Activated CD4-positive, alpha-beta T cell treated with anti-CD3 and anti-CD28 coated beads for 4 hours (primary cell): ENCODE measurements around the gene TRIM8.
"Not testable (repeated sequence)": the region's sequence is repeated elsewhere in the genome, so short reads cannot be mapped to it uniquely, and the experiment has no call there.

Experiments used
- DNase-seq, 2 donors: peaks; one replicate each; pipeline ENCODE4 v3.0.0-alpha.2; 2020

The TRIM8 gene

GRCh38 chr10:102673819-102674511 is 29.7 kb downstream of the TRIM8 start:
- peak; percentile 61 to 65 for DNase-seq

DNA sequence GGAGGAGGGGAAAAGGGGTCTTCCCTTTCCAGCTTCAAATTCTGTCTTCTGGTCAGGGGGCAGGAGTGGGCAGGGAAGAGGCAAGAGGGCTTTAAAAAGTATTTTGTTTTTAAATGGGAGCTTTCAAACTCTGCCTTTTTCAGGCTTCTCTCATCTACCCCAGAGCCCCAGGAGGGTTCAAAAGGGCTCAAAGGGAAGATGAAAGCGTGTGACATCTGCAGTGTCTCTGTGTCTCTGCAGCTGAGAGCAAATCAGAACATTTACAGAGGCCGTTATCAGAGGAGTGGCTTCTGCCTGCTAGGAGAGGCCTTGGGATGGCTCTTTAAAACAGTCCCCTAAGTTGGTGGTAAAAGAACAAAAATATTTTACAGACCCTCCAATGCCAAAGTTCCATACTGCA is 30.3 kb downstream of the TRIM8 start:
- no peak for DNase-seq

DNA sequence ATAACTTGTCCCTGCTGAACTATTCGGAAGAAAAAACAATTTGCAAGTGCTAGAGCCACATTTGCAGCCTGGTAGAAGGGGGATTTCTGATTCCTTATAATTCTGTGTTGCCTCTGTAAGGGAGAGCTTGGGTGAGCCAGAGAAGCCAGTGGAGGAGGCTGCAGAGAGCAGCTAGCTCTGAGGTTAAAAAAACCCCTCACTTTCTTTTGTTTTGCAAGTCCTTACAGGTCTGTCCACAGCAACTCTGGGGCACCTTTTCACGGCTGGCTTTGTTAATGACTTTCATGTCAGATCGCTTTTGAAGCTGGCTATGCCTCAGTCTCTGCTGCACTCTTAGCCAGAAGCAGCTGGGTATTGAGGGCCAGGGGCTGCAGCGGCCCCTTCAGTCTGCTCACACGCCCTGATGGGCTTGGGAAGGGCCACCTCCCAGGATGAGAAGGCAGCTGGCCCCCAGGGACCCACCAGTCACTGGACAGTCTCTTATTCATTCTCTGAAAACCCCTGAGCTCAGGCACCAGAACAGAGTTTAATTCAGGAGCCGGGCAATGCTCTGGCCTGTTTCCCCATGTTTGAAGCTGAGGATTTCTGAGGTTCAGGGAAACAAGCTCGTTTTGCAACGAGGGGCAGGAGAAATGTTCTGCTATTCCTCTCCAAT is 30.9 kb downstream of the TRIM8 start:
- DNase-seq: no peak

DNA sequence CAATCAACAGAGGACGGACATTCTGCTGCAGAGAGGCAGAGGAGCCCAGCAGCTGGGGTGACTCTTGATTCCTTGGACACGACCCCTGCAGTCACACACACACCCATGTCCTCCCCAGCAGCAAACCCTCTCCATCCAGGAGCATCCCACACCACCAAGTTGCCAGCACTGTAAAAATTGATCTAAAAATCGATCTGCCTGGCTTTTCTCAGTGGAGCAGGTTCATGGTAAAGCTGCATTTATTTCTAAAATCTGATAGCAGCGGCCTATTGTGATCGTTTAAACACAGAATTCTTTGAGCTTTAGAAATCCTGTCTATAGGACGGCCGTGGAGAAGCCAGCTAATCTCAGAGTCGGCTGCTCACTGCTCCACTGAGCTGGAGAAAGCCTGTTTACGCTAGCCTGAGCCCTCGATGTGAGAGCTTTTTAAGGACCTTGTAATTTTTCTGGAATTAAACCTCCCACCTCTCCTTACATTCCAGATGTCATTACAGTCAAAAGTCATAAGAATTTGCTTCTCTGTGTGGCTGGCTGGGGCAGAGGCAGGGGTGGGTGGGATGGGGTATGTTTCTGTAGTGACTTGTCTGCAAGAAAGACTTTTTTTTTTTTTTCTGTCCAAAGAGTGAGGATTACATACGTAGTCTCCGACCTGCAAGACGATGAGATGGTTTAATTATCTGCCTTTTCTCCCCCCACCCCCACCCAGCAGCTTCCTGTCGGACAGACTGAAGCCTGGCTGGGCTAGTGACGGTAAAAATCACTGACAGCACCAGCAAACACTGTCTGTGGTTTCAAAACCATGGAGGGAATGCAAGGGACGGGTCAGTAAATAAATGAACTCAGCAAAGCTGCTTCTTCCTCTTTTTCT is 31.6 kb downstream of the TRIM8 start:
- no peak for DNase-seq

DNA sequence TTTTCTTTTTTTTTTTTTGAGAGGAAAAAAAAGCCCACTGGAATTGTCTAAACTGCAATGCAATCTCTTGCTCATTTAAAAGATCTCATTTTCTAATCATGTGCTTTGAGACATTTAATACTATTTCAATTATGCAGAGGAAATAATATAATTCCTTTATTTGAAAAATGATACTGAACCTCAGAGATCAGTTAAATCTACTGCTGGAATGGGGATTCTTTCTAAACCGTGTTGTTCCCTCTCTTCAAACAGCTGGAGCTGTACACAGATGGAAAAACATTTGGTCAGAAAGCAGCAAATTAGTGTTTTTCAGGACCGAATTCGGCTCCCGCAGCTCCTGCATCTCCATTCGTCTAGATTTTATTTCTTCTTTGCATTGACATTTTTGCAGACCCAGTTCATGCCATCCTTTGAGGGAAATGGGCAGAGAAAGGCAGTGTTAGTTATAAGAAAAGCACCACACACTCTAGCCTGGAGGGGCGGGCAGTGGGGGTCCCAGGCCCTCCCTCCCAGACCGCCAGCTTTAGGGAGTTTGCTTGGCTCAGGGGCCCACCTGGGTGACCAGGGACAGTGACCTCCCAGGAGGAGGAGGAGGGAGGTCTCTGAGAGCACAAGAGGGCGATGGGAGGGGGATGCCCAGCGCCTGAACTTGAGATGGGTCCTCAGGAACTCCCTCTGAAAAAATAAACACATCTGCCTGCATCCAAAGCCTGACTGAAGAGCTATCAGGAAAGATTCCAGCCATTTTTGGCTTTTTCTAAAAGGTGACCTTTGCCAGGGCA is 32.4 kb downstream of the TRIM8 start:
- no peak for DNase-seq

GRCh38 chr10:102677331-102678067 is 33.2 kb downstream of the TRIM8 start:
- no peak for DNase-seq

- DNase-seq: no peak
These were observed 33.8 kb downstream of the TRIM8 start for GRCh38 chr10:102678068-102678400.

GRCh38 chr10:102678842-102679289 is 34.6 kb downstream of the TRIM8 start:
- no peak for DNase-seq

DNA sequence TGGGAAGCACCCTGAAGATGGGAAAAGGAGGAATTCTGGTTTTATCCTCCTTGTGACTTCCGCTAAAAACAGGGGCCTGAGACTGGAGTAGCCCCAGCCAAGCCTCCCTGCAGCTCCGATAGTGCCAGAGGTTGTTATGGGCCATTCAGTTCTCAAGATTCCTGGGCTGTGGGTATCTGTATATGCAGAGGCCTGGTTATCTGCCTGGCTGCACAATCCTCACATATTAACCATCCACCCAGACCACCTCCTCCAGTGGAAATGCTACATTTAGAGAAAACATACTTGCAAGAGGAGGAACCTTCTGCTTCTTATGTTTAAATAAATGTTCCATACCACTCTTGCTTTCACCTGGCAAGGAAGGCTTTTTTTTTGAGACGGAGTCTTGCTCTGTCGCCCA is 35.3 kb downstream of the TRIM8 start:
- DNase-seq: no peak

DNA sequence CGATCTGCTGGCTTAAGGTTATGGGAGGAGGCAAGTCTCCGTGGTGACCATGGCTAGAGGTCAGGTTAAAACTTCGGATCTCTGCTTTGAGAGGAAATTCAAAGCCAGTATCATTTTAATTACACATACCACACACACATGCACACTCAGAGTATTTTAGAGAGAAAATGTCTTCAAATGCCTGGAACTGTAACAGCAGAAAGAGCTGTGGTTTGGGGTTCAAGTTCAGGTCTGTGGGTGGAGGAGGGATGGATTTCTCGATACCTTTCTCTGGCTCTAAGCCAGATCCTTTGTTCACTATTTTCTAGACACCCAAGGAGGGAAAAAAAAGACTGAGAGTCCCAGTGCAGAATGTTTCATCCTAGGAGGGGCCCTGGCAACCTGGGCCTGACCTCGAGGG is 37.4 kb downstream of the TRIM8 start:
- DNase-seq: no peak

DNA sequence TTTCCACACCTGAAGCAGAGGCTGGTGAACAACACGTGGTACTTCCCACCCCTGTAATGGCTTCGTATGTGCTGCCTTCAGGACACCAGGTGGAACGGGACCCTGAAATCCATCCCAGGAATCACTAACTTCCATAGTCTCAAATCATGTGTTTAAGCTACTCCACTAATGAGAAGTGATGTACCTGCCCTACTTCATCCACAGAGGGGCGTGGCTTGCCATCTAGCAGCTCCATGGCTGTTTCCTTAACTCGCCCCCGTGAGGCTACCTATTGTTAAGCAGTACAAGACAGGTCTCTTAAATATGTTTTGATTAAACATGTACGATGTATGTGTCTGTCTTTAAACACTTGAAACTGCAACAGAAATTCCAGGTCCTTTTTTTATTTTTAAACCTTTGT is 38.1 kb downstream of the TRIM8 start:
- DNase-seq: no peak

DNA sequence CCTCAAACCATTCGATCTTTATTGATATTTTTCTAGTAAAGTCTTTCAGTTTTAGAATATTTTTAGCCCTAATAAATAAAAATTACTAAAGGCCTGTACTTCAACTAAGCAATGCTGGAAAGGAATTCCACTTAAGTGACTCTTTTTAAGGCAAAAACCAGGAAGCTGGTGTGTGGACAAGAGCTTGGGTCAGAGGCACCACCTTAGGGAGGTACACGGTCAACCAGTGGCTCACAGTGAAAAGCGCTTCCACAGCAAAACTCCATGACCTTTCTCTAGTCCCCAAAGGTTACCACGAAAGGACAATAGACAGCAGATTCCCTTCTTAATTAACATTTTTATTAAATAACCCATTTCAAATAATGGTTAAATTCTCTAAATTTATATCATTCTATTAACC is 38.7 kb downstream of the TRIM8 start:
- DNase-seq: no peak

GRCh38 chr10:102683736-102684135 is 39.5 kb downstream of the TRIM8 start:
- no peak for DNase-seq

DNA sequence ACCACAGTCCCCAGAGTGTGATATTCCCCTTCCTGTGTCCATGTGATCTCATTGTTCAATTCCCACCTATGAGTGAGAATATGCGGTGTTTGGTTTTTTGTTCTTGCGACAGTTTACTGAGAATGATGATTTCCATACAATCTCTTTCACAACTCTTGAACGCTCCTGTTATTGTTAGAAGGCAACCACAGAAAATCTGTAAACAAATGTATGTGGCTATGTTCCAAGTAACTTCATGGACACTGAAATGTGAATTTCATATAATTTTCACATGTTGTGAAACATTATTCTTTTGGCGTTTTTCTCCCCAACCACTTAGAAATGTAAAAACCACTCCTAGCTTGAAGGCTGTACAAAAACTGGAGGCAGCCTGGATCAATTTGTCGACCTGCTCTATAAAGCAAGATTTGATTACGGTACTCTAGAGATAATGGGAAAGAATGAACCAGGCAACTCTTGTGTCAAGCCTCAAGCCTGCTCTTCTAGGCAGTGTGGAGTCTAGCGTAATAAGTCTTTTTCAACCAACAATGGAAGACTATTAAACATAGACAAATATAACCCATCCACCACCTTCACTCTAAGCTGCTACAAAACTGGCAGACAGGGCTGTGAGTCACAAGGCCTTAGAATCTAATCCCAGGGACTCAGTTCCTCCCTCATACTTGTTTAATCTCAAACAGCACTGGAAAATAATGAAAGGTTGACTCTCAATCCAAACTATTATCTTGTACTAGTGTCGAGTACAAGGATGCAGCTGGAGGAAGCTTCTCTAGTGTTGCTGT is 47.2 kb downstream of the TRIM8 start:
- DNase-seq: no peak

DNA sequence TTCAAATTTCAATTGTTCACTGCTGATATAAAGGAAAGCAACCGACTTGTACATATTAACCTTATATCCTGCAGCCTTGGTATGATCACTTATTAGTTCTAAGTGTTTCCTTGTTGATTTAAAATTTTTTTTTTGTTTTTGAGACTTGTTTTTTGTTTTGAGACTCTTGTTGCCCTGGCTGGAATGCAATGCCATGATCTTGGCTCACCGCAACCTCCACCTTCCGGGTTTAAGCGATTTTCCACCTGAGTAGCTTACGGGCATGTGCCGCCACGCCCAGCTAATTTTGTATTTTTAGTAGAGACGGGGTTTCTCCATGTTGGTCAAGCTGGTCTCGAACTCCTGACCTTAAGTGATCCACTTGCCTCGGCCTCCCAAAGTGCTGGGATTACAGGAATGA is 51.1 kb downstream of the TRIM8 start:
- DNase-seq: not testable (repeated sequence)

GRCh38 chr10:102696736-102697135 is 52.5 kb downstream of the TRIM8 start:
- DNase-seq: no peak

DNA sequence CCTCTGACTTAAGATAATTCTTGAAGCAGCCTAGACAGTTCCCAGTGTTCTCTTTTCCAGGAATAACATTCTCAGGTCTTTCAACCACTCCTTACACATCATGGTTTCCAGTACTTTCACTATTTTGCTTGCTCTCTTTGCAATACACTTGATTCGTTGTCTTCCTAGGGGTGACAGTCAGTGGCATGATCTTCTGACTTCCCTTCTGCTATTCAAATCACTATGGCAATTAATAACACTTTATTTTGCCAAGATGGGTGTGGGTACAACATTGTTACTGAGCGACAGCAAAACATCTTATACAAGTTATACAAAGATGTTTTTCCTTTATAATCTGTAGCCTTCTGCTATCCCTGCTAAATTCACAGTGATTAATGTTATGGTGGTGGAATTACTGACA is 54.6 kb downstream of the TRIM8 start:
- no peak for DNase-seq

DNA sequence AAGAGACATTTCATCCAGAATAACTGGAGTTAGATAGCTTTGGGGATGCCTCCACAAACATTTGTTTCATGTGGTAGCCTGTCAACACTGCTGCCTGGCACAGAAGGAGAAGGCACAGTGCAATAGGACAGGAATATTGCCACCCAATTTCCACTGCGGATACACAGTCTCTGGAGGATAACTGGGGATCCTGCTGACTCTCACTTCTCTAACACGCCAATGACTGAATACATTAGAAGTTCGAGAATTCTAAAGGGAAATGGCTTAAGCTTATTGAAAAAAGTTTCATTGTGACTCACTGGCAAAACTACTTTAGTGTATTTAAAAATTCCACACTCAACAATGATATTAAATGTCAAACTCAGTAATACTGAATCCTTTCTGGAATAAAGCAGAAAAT is 57.0 kb downstream of the TRIM8 start:
- DNase-seq: no peak

- no peak for DNase-seq
These were observed 57.5 kb downstream of the TRIM8 start for GRCh38 chr10:102701796-102702195.

DNA sequence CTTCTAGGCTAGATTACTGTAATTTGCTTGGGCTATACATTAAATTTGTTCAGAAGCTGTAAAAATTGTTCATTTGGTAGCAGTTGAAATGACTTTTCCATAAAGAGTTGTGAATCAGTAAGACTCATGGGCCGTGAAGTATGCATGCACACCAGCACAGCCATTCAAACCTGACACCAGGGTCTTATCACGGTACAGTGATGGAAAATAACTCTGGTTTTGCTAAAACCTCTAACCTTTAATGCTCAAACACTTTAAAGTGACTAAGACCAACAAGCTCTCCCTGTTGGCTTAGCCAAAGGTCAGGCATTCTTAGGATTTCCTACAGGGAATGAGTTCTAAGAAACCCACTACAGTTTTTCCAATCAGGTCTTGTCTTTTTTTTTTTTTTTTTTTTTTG is 58.5 kb downstream of the TRIM8 start:
- DNase-seq: no peak

DNA sequence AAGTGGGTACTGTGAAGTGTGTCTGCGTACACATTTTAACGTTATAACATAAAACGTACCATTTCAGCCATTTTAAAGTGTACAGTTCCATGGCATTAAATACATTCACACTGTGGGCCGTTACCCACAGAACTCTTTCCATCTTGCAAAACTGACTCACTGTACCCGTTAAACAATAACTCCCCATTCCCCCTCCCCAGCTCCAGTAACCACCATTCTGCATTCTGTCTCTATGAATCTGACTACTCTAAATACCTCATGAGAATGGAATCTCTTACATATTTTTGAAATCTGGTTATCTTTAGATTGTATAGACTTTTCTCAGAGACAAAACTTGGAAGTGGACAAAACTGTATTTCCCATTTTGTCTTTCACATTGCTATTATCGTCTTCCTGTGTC is 60.6 kb downstream of the TRIM8 start:
- no peak for DNase-seq

- DNase-seq: no peak
These were observed 61.3 kb downstream of the TRIM8 start for GRCh38 chr10:102705531-102705930.
